OCI-LY1 (cell line): ENCODE data around the gene TPTE.
"Not testable (repeated sequence)": the region's sequence is repeated elsewhere in the genome, so short reads cannot be mapped to it uniquely, and the experiment has no call there.

Experiments used
- CTCF ChIP-seq: fragments of 200-600 bp; sonication (generic), shearing (Covaris generic); IDR thresholded peaks from 2 replicates; pipeline ENCODE4 v1.5.1; 2017; ENCODE audit warnings: mild to moderate bottlenecking, antibody characterized with exemption, low read length, moderate library complexity, mixed read lengths
- EZH2 ChIP-seq: fragments of 200-600 bp; sonication (generic), shearing (Covaris generic); IDR thresholded peaks from 2 replicates; pipeline ENCODE4 v1.8.0; 2017; ENCODE audit warnings: borderline replicate concordance, mixed run types, mild to moderate bottlenecking, antibody characterized with exemption, low read length, moderate library complexity, mixed read lengths

GRCh38 chr21:10547868-10548267, 26.5 kb downstream of the TPTE start:
- not testable (repeated sequence) for TF ChIP-seq CTCF, EZH2
